HCT116 (cell line): ENCODE results near the gene IQGAP3. TPM values are rescaled to one million over a fixed set of nuclear protein-coding genes. Genes with fewer than 3 reads are reported as not detected.

ENCODE experiments used
- ATAC-seq: fragments of 200-7000 bp; cut with Tn5 transposase; 2 replicates; pipeline ENCODE4 v1.9.1; 2020; ENCODE audit warnings: mild to moderate bottlenecking, moderate library complexity
- BruUV-seq: library from RNA; stranded (reverse); fragments of 400-500 nt; replicated peaks from 2 replicates; lab custom pipeline; 2021; lab: Mats Ljungman, UMichigan
- CTCF ChIA-PET: fragments of 300-600 bp; sonication (Branson Sonifier 250); formaldehyde crosslinking; loops from one replicate; lab custom pipeline; 2021; ENCODE audit warnings: antibody characterized with exemption; lab: Charles Lee
- POLR2A ChIA-PET: fragments of 300-600, 350-600 bp; sonication (Branson Sonifier 250); formaldehyde crosslinking; loops from one replicate; lab custom pipeline; 2021; ENCODE audit warnings: antibody characterized with exemption; lab: Charles Lee
- RAD21 ChIA-PET, 2 experiments: fragments of 300-600 bp; sonication (Branson Sonifier 250); formaldehyde crosslinking; loops; one replicate each; lab custom pipeline; 2023; ENCODE audit warnings: low total read pairs in 2 of 2; ENCODE audit not compliant: uncharacterized antibody in 2 of 2, unreplicated experiment in 2 of 2, low non-redundant PET in 1 of 2; lab: Charles Lee
- DNase-seq: peaks from one replicate; pipeline ENCODE4 v3.0.0-alpha.2; 2010; ENCODE audit warnings: low read depth, low spot score
- H2AFZ ChIP-seq: fragments of 200-600 bp; shearing (Covaris generic), sonication (generic); 2 replicates; pipeline ENCODE4 v1.6.1; 2017; ENCODE audit warnings: low read depth, mixed run types, mixed read lengths, antibody characterized with exemption, low read length; ENCODE audit not compliant: poor library complexity, severe bottlenecking
- H3K27ac ChIP-seq: 2 replicates; pipeline ENCODE4 v1.5.1; 2012; ENCODE audit warnings: low read depth, low read length
- H3K27me3 ChIP-seq: fragments of 200-600 bp; sonication (generic); 2 replicates; pipeline ENCODE4 v1.6.1; 2016; ENCODE audit warnings: mixed run types, low read length, mixed read lengths; ENCODE audit not compliant: insufficient read depth
- H3K36me3 ChIP-seq, 2 experiments: fragments of 200-500 bp in 1 of 2; fragments of 200-600 bp in 1 of 2; sonication (Bioruptor generic) in 1 of 2; sonication (generic) in 1 of 2; 2 replicates each; pipeline versions ENCODE4 v1.5.1 to v1.6.1; 2014 to 2016; ENCODE audit warnings: low read length in 2 of 2, inconsistent platforms in 1 of 2, mixed read lengths in 1 of 2, mixed run types in 1 of 2; ENCODE audit not compliant: insufficient read depth in 2 of 2, control insufficient read depth in 1 of 2
- H3K4me1 ChIP-seq, 2 experiments: fragments of 200-600 bp in 1 of 2; sonication (generic) in 1 of 2; 2 replicates each; pipeline versions ENCODE4 v1.5.1 to v1.6.1; 2012 to 2017; ENCODE audit warnings: low read length in 2 of 2, inconsistent platforms in 1 of 2, mild to moderate bottlenecking in 1 of 2, mixed read lengths in 1 of 2, mixed run types in 1 of 2, moderate library complexity in 1 of 2; ENCODE audit not compliant: insufficient read depth in 2 of 2, control insufficient read depth in 1 of 2
- H3K4me2 ChIP-seq: fragments of 200-600 bp; sonication (generic); 2 replicates; pipeline ENCODE4 v1.6.1; 2017; ENCODE audit warnings: mixed run types, low read length, mixed read lengths
- H3K4me3 ChIP-seq, 2 experiments: fragments of 200-600 bp in 1 of 2; sonication (generic) in 1 of 2; replicated peaks in 1 of 2; 2 replicates each; pipeline ENCODE4 v1.5.1; 2011 to 2016; ENCODE audit warnings: low read length in 2 of 2, control low read depth in 1 of 2, low read depth in 1 of 2, mild to moderate bottlenecking in 1 of 2, mixed read lengths in 1 of 2, mixed run types in 1 of 2
- H3K79me2 ChIP-seq: fragments of 200-600 bp; sonication (generic); 2 replicates; pipeline ENCODE4 v1.6.1; 2017; ENCODE audit warnings: mild to moderate bottlenecking, mixed run types, low read length, moderate library complexity, mixed read lengths; ENCODE audit not compliant: insufficient read depth
- H3K9ac ChIP-seq: fragments of 200-600 bp; sonication (generic); 2 replicates; pipeline ENCODE4 v1.6.1; 2016; ENCODE audit warnings: low read length, mixed read lengths
- H3K9me2 ChIP-seq: fragments of 200-600 bp; sonication (generic), shearing (Covaris generic); 2 replicates; pipeline ENCODE4 v1.6.1; 2017; ENCODE audit warnings: mixed run types, mild to moderate bottlenecking, moderate library complexity; ENCODE audit not compliant: insufficient read depth
- H3K9me3 ChIP-seq, 2 experiments: fragments of 200-500 bp in 1 of 2; fragments of 200-600 bp in 1 of 2; sonication (Bioruptor generic) in 1 of 2; sonication (generic) in 1 of 2; 2 replicates each; pipeline ENCODE4 v1.6.1; 2014 to 2017; ENCODE audit warnings: low read length in 2 of 2, mixed read lengths in 2 of 2, inconsistent platforms in 1 of 2, low read depth in 1 of 2, mild to moderate bottlenecking in 1 of 2, mixed run types in 1 of 2, moderate library complexity in 1 of 2; ENCODE audit not compliant: control insufficient read depth in 1 of 2, insufficient read depth in 1 of 2
- H4K20me1 ChIP-seq: fragments of 200-600 bp; sonication (generic), shearing (Covaris generic); 2 replicates; pipeline ENCODE4 v1.6.1; 2017; ENCODE audit warnings: mixed run types, mild to moderate bottlenecking, moderate library complexity; ENCODE audit not compliant: insufficient read depth
- CBX3 ChIP-seq: IDR thresholded peaks from 2 replicates; pipeline ENCODE4 v1.6.1; 2012; ENCODE audit warnings: low read depth
- EGR1 ChIP-seq: IDR thresholded peaks from 2 replicates; pipeline ENCODE4 v1.6.1; 2012; ENCODE audit warnings: low read depth
- RAD21 ChIP-seq: IDR thresholded peaks from 2 replicates; pipeline ENCODE4 v1.6.1; 2012; ENCODE audit warnings: low read depth, mild to moderate bottlenecking
- SP1 ChIP-seq: IDR thresholded peaks from 2 replicates; pipeline ENCODE4 v1.6.1; 2012; ENCODE audit warnings: low read depth
- TCF7L2 ChIP-seq: IDR thresholded peaks from 2 replicates; pipeline ENCODE4 v1.7.0; 2011; ENCODE audit warnings: borderline replicate concordance, inconsistent platforms; ENCODE audit not compliant: insufficient read depth, insufficient read length; ENCODE audit errors: extremely low read depth
- YY1 ChIP-seq: IDR thresholded peaks from 2 replicates; pipeline ENCODE4 v1.6.1; 2011; ENCODE audit warnings: low read length, low read depth, moderate library complexity, mild to moderate bottlenecking; ENCODE audit not compliant: insufficient replicate concordance; ENCODE audit errors: extremely low read depth
- intact Hi-C: fragments of 100-400 bp; cut with micrococcal nuclease; formaldehyde crosslinking; loops from 2 replicates; pipeline ENCODE4 v1.10.0; 2022
- total RNA-seq: library from RNA; stranded (reverse); gene quantifications from one replicate; pipeline ENCODE4 v1.2.1, GENCODE V29; 2021; ENCODE audit not compliant: unreplicated experiment
- TF ChIP-seq, protein P1 (sequence below): IDR thresholded peaks from 2 replicates; pipeline ENCODE4 v1.6.1; 2012; ENCODE audit warnings: low read depth
- TF ChIP-seq, protein P2 (sequence below): IDR thresholded peaks from 2 replicates; pipeline ENCODE4 v1.6.1; 2012

The IQGAP3 gene
- total RNA-seq, 1 experiment from 2014 or later = 38.8 TPM

DNA sequence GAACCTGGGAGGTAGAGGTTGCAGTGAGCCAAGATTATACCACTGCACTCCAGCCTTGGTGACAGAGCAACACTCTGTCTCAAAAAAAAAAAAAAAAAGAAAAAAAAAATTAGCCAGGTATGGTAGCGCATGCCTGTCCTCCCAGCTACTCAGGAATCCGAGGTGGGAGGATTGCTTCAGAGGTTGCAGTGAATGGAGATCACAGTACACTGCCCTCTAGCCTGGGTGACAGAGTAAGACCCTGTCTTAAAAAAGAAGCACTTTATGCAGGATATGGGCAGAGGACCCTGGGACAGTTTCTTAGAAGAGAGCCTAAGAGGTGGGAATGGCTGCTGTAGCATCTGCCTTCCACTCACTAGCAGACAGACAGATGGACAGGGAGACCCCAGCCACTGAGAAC is 23.0 kb downstream of the IQGAP3 start:
- no peak overlapping the region for H3K4me2 ChIP-seq
- peaks cover 10 to 13% of the 10 kb centered on the region in 2 experiments; a peak in 3 of 4 replicates for H3K36me3 ChIP-seq
- intact Hi-C loops = no loop called here
- H3K9me2 ChIP-seq = no peaks in the 10 kb centered on the region
- H3K27ac ChIP-seq = no peak overlapping the region
- no peaks in the 10 kb centered on the region for H4K20me1 ChIP-seq
- ChIA-PET RAD21 (no interaction called here), CTCF (no interaction called here), POLR2A (no interaction called here)
- no peak overlapping the region for H3K4me3 ChIP-seq
- ATAC-seq (no peak), DNase-seq (no peak)
- peaks cover 0 to 17% of the 10 kb centered on the region in 2 experiments; a peak in 2 of 4 replicates for H3K4me1 ChIP-seq
- no peaks in the 10 kb centered on the region for H3K79me2 ChIP-seq
- H3K27me3 ChIP-seq = no peaks in the 10 kb centered on the region
- H3K9ac ChIP-seq = no peak overlapping the region
- H2AFZ ChIP-seq = no peak overlapping the region
- BruUV-seq = no TSS peak
- H3K9me3 ChIP-seq = no peaks in the 10 kb centered on the region
- TF ChIP-seq CBX3 = no peak
- no peak for TF ChIP-seq SP1
- TF ChIP-seq, protein P1, sequence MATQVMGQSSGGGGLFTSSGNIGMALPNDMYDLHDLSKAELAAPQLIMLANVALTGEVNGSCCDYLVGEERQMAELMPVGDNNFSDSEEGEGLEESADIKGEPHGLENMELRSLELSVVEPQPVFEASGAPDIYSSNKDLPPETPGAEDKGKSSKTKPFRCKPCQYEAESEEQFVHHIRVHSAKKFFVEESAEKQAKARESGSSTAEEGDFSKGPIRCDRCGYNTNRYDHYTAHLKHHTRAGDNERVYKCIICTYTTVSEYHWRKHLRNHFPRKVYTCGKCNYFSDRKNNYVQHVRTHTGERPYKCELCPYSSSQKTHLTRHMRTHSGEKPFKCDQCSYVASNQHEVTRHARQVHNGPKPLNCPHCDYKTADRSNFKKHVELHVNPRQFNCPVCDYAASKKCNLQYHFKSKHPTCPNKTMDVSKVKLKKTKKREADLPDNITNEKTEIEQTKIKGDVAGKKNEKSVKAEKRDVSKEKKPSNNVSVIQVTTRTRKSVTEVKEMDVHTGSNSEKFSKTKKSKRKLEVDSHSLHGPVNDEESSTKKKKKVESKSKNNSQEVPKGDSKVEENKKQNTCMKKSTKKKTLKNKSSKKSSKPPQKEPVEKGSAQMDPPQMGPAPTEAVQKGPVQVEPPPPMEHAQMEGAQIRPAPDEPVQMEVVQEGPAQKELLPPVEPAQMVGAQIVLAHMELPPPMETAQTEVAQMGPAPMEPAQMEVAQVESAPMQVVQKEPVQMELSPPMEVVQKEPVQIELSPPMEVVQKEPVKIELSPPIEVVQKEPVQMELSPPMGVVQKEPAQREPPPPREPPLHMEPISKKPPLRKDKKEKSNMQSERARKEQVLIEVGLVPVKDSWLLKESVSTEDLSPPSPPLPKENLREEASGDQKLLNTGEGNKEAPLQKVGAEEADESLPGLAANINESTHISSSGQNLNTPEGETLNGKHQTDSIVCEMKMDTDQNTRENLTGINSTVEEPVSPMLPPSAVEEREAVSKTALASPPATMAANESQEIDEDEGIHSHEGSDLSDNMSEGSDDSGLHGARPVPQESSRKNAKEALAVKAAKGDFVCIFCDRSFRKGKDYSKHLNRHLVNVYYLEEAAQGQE = no peak
- TF ChIP-seq, protein P2, sequence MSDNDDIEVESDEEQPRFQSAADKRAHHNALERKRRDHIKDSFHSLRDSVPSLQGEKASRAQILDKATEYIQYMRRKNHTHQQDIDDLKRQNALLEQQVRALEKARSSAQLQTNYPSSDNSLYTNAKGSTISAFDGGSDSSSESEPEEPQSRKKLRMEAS = no peak
- no peak for TF ChIP-seq YY1
- TF ChIP-seq RAD21 = no peak
- no peak for TF ChIP-seq EGR1
- TF ChIP-seq TCF7L2 = no peak
